Measurements from ENCODE around the gene ROMO1. TPM values are rescaled to one million over a fixed set of nuclear protein-coding genes. Genes with fewer than 3 reads are reported as not detected.
A peak's percentile ranks its signal among the peaks of the same experiment; 100 is the strongest.

ROMO1 gene
- polyA plus RNA-seq, 5 donors = 41.5 to 115 (median 62.7) TPM

GRCh38 chr20:35726842-35727711 lies 27.9 kb downstream of the ROMO1 start:
- no peak for DNase-seq

DNA sequence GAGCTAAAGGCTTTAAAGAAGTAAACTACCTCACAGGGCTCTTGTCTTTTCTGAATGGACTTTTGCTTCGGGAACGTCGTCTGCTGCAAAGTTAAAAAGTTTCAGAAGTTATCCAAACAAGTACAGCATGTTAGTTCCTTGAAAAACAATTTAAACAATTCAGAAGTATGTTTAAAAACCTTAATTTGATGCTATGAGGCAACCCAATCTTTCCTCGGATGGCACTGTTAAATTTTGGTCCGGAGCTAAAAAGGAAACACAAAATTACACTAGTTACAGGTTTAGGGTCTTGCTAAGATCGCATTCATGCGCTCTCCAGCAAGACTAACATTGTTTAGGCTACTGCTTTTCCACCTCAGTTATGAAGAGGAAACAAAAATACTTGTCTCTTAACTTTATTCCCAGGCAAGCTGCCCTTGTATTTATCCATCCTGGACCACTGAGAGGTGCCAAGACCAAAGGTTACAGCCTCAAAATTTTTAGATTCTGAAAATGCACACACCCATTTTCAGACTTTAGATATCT lies 30.1 kb downstream of the ROMO1 start:
- no peak for DNase-seq

- DNase-seq = no peak
Measured at GRCh38 chr20:35729836-35730582, 30.8 kb downstream of the ROMO1 start.

DNA sequence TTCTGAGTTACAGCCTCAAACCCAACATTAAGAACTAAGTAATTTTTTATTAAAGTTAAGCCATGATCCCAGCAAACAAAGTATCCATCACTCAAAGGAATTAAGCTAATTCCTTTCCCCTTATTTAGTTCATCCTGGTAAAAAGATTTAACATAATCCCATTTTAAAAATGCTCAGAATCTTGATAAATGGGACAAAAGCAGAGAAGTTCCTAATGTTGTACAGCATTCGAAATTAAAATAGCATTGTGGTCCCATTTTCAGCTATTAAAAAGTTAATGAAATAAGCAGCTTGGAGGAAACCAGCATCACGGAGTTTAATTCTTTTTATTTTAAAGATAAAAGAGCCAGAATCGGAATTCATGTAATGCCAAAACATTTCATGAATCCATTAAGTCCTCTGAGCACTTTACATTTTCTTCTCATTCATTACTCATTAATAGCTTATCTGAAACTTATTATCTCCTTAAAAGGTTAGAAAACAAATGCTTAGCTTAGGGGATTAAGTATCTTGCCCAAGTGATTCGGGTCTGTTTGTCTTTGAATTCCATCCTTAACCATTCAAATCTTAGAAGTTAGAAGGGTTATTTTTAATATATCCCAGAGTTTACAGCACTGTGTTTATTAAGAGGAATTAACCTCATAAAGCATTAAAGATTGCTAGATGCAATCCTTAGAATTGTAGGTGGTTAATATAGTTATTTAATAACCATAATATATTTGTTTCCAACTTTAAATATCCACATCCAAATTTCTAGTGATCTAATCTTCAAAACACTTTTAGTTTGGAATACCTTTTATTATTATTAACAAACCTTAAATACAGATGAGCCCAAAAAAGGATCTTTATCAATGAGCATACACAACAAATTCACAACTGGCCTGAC lies 31.6 kb downstream of the ROMO1 start:
- DNase-seq = no peak

DNA sequence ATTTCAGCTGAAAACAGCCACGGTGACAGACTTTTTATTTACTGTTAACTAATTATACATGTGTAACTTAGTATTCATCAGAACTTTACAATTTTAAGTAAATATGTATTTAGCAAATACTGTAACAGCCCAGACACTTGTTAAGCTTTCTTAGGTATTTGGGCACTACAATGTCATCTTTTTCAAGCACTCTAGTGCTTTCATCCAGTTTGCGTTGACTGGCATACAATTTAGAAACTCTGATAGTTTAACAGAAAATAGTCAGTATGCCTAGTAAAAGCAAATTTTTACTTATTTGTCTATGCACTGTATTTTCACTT lies 32.2 kb downstream of the ROMO1 start:
- DNase-seq = no peak

- DNase-seq = no peak
Measured at GRCh38 chr20:35731862-35732643, 32.8 kb downstream of the ROMO1 start.

DNA sequence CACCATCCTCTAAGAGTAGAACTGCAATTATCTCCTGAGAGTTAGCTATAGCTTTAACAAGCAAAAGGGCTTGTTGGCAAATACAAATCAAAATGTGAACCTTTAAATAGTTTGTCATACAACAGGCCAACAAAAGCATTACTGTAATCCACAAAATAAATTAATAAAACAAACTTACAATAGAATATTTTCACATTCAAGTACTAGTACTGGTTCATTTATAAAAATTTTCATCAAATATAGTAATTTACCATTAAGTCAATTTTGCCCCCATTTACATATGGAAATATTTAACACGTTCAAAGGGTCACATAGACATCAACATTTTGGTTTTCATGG lies 33.4 kb downstream of the ROMO1 start:
- no peak for DNase-seq

GRCh38 chr20:35734374-35734773 lies 35.2 kb downstream of the ROMO1 start:
- no peak for DNase-seq

- no peak for DNase-seq
Measured at GRCh38 chr20:35734777-35735649, 35.8 kb downstream of the ROMO1 start.

DNA sequence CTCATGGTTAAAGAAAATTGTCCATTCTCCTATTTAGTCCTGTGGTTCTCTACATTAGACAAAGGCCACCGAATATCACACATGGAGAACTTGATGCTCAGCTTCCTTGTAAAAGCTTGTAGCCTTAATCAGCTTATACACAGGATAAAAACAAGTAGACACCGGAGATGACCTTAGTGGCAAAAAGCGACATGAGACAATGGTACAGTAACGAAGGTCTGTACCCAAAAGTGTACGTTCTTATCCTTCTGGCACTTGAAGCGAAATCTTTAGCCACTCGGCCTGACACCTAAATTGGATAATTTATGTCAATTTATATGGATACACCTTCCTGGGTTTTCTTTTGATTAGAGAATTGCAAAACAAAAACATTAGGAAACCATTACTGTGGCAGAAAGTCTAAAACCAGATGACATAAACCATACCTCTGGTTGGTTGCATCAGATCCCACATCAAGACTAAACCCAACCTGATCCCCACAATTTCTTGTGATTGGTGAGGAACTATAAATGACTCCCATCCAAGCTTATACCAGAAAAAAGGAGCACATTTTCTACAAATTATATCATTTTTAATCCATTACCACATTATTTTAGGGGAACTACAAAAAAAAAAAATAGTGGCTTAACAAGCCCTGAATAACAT lies 36.7 kb downstream of the ROMO1 start:
- no peak for DNase-seq

DNA sequence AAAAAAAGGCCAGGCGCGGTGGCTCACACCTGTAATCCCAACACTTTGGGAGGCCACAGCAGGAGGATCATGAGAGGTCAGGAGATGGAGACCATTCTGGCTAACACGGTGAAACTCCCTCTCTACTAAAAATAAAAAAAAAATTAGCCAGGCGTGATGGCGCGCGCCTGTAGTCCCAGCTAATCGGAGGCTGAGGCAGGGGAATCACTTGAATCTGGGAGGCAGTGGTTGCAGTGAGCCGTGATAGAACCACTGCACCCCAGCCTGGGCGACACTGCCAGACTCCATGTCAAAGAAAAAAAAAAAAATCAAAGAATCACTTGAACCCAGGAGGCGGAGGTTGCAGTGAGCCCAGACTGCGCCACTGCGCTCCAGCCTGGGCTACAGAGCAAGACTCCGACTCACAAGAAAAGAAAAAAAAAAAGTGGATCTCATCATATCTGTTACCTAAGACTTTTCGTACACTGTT lies 38.7 kb downstream of the ROMO1 start:
- no peak for DNase-seq

- no peak for DNase-seq
Measured at GRCh38 chr20:35738410-35739179, 39.4 kb downstream of the ROMO1 start.

DNA sequence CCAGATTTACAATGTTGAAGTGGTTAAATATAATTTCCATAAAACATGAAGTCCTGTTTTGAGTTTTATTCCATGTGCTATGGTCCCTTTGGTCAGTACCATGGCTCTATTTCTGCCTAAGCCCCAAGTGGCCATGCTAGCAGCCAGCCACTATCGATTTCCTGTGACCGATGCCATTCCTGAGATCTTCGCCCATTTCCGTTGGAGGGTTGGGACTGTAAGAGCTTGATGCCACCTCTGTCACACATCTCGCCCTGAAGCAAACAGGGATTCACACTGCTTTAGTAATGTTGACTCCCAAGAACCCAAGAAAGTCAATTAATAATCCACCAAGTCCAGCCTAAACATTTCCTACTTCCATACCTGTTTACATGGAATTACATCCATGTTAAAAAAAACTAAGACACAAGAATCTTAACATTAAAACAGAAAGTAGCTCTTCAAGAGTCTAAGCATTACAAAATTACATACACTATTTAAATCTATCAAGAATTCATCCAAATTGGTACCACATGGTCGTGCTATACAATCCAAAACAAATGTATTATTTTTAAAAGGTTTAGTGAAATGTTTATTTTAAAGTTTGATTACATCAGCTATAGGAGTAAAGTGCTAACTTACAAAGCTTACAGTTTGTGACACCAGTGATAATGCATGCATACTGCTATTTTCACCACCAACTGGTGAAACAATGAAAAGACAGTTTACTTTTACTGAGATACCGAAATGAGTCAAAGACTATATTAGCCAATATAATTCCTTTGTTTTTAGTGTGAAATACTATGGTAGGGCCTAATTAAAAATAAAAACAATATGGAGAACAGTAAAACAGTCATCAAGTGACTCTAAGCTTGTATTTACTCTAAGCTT lies 40.3 kb downstream of the ROMO1 start:
- DNase-seq = no peak

- DNase-seq = peak; percentile 100
Measured at GRCh38 chr20:35741892-35742740, 42.9 kb downstream of the ROMO1 start, which contains the start of gene RBM39. RBM39 (minus strand) TSS chr20:35742260; CDS start chr20:35740874, 1,386 bp downstream.

DNA sequence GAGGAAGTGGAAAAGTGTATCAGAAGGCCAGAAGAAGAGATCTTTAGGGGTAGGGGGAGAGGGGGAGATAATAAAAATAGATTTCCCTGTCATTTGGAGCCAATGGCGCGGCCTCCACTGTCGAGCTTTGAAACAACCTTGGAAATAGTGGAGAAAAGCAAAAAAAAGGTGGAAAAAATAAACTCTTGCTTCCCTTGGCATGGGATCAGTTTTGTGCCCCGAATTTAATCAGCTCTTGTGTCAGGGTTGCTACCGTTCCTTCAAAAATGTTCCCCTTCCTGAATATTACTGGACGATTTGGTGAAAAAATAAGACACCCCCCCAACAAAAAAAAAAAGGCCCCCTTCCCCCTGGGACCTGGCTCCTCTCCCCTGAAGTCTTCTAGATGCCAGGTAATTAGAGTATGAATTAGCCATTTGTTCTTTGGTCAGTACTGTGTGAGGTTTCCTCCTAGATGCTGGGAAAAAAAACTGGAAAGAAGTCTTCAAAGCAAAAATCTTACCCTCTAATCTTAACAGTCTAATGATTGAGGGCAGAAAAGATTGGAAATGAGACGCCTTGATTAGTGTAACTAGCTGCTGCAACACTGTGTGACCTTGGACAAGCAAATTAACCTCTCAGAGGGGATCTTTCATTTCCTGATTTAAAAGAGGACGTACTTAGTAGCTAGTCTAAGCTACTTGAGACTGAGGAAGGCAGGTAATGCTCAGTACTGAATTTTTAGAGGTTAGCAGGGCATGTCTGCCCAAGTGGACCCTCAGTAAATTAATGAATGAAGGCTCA lies 43.7 kb downstream of the ROMO1 start:
- DNase-seq = peak in 1 of 2 donors; percentile 33

Data from right lung (tissue), 5 donors.